Left renal cortex interstitium (tissue), 4 donors: ENCODE results near the gene UTS2. TPM values are rescaled to one million over a fixed set of nuclear protein-coding genes. Genes with fewer than 3 reads are reported as not detected.

Experiments
- DNase-seq, 4 donors: peaks; one replicate each; pipeline ENCODE4 v3.0.0-alpha.2; 2013; ENCODE audit warnings: low read depth in 4 of 4, low spot score in 2 of 4, missing footprints in 1 of 4
- polyA plus RNA-seq, 4 donors: library from polyadenylated mRNA; unstranded; fragments of 120-200 nt; gene quantifications; one replicate each; pipeline ENCODE4 v1.2.1, GENCODE V29; 2013; ENCODE audit not compliant: insufficient read length in 4 of 4

Gene UTS2
- polyA plus RNA-seq, 4 donors: 0.61 TPM; not detected in 3

- no peak for DNase-seq
Measured at GRCh38 chr1:7863756-7864328, 11.0 kb upstream of the UTS2 start.

- DNase-seq: no peak
Measured at GRCh38 chr1:7862211-7863060, 9.6 kb upstream of the UTS2 start.

- DNase-seq: no peak
Measured at GRCh38 chr1:7861452-7861851, 8.6 kb upstream of the UTS2 start.

GRCh38 chr1:7860130-7860529, 7.3 kb upstream of the UTS2 start:
- DNase-seq: no peak

DNA sequence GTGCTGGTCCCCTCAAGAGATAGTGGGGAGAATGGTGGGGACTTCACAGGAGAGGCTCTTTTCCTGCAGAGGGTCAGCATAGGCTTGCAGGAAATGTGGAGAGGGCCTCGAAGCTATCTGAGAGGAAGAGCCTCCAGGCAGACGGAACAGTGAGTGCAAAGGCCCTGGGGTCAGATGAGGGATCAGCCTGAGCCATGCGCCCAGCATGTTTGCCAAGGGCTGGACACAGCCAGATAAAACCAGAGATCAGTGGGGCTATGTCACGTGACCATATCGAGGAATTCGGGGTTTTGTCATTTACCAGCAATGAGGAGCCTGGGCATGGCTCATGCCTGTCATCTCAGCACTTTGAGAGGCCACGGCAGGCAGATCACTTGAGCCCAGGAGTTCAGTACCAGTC, 6.5 kb upstream of the UTS2 start:
- no peak for DNase-seq

GRCh38 chr1:7857985-7858384, 5.1 kb upstream of the UTS2 start:
- no peak for DNase-seq

DNA sequence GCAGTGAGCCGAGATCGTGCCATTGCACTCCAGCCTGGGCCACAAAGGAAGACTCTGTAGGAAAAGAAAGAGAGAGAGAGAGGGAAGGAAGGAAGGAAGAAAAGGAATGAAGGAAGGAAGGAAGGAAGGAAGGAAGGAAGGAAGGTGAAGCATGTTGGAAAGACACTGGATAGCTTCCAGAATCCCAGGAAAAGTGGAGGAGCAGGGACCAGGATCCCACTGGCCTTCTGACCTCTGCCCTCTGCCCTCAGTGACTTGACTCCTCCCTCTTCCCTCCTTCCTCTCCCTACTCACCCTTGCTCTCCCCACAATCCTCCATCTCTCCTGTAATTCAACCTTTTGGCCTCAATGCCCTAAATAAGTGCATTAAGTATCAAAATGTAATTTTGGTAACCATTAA, 4.1 kb upstream of the UTS2 start:
- no peak for DNase-seq

DNA sequence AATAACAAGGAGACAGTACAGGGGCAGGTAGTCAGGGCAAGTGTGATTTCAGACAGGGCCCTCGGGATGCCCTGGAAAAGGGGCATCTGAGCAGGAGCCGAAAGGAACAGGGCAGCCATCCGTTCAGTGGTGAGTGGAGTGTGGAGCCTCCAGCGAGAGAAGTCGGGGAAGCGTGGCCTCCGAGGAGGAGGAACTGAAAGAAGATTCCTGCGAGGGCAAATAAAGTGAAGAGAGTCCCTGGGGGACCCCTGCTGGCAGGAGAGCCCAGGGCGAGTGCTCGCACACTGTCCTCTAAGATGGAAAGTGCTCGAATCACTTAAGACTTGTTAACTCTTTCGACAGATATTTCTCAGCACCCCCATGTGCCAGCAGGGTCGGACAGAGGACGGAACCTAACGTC, 3.5 kb upstream of the UTS2 start:
- no peak for DNase-seq

DNA sequence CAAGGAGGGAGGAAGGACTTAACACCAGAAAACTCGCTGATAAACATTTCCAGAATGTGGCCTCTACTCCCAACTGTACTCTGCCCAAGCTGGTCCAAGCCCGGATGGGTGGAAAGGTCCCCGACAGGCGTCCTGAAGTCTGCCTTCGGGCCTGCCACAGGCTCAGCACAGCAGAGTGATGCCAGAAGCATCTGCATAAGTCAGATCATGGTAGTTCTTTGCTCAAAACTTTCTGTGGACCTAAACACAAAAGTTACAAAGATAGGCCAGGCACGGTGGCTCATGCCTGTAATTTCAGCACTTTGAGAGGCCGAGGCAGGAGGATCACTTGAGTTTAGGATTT, 790 bp upstream of the UTS2 start:
- no peak for DNase-seq

DNA sequence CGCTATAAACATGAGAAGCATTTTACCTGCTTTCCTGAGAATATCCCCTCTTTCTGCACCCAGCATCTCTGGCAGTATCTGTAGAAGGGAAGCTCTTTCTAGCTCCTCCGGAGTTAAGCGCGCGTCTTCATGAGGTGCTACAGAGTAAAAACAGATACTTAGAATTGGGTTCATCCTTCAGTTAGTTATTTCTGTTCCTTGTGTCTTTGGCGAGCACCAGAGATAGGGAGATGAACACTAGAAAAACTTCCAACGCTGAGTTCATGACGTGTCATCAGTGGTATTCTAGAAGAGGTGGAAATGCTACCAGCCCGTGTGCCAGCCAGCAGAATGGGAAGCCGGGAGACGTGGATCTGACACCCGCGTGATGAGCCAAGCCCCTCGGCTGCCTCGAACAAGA, 2.1 kb downstream of the UTS2 start:
- no peak for DNase-seq

DNA sequence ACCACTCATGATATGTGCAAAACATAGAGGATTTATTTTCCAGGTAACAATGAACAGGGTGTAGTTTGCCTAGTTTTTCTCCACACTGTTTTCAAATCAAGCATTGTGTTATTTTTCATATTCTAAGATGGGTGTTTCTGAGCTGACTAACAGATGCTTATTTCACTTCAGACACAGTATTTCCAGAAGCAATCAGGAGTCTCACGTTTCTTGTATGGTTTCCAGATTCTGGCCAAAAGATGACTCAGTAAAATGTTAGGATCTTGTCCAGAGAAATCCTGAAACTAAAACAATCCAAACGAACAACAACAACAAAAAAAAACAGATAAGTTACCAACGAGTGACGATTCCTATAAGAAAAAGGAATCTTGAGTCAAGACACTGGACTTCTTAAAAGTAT, 5.3 kb downstream of the UTS2 start:
- DNase-seq: no peak

DNA sequence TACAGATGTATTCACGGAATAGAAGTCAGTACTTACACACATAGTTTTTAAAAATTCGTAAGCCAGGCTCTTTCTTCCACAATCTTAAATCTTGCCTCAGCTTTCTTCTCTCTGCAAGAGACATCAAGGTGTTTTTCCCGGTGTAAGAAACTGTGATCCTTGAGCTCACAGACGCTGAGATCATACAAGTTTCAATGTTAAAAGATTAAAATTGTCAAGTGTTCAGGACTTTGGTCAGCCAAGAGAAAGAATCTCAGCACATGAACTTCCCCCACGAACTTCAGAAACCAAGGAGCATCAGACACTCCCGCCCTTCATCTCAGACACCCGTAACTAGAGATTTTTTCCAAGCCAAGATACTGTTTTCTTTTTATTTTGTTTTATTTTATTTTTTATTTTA, 6.2 kb downstream of the UTS2 start:
- no peak for DNase-seq

DNA sequence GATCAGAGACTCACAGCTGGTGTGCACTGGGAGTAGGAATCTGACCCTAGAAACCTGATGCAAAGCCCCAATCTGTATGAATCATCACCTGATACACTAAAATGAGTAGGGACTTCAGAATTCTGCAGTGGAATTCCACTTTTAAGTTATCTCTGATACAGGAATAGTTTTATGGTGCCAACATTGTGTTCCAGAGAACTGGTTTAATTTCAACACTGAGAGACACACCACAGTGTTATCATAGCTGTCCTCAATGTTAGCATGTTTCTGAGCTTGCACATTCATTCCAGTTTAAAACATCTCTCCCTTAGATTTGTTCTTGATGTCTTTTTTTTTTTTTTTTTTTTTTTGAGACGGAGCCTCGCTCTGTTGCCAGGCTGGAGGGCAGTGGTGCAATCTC, 7.1 kb downstream of the UTS2 start:
- no peak for DNase-seq

DNA sequence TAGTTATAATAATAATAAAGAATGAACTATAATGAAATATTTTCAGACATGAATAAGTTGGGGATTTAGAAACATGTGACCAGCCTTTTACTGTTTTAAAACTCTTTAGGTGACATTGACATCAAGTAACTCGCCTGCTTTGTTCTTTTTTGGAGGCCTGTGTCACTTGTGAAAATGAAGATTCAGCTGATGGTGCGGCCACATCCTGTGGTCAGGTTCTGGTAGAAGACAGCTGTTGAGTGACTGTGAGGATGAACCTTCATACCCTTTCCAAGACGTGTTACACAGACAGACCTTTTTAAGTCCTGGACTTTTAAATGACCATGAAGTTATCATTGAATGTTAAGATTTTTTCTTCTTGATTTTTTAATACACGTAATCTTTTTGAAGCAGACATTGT, 10.3 kb downstream of the UTS2 start:
- no peak for DNase-seq

- DNase-seq: no peak
Measured at GRCh38 chr1:7839526-7839925, 13.3 kb downstream of the UTS2 start.

GRCh38 chr1:7838714-7839113, 14.2 kb downstream of the UTS2 start:
- no peak for DNase-seq

DNA sequence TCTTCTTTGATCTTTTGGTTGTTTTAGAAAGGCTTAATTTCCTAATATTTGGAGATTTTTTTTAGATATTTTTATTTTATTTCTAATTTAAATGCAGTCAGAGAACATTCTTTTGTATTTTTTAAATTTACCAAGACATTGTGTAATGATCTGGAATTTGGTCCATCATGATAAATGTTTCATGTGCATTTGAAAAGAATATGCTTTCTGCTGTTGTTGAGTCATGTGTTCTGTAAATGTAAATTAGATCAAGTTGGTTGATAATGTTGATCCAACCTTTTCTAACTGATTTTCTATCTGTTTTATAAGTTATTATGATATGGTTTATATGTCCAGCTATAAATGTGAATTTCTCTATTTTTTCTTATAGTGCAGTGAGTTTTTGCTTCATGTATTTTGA, 19.8 kb downstream of the UTS2 start:
- no peak for DNase-seq

DNA sequence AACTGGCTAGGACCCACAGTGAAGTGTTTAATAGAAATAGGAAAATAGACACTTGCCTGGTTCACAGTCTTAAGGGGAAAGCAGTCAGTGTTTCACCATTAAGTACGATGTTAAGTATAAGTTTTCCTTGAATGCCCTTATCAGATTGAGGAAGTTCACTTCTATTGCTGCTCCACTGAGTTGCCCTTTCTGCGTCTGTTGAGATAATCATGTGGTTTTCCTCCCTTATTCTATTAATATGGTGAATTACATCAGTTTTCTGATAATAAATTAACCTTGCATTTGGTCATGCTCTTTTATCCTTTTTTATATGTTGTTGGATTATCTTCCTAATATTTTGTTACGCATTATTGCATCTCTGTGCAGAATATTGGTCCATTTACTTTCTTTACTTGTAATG, 21.4 kb downstream of the UTS2 start:
- no peak for DNase-seq

DNA sequence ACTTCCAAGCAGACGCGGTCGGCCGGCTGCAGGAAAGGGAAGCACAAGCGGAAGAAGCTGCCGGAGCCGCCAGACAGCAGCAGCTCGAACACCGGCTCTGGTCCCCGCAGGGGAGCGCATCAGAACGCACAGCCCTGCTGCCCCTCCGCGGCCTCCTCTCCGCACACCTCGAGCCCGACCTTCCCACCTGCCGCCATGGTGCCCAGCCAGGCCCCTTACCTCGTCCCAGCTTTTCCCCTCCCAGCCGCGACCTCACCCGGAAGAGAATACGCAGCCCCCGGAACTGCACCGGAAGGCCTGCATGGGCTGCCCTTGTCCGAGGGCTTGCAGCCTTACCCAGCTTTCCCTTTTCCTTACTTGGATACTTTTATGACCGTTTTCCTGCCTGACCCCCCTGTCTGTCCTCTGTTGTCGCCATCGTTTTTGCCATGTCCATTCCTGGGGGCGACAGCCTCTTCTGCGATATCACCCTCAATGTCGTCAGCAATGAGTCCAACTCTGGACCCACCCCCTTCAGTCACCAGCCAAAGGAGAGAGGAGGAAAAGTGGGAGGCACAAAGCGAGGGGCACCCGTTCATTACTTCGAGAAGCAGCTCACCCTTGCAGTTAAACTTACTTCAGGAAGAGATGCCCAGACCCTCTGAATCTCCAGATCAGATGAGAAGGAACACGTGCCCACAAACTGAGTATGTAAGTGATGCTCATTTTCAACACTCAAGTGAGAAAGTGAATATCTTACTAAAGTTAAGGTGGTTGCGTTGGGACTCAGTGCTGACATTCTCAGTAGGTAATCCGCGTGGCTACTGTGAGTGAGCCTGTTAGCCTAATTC, 25.5 kb downstream of the UTS2 start:
- no peak for DNase-seq

GRCh38 chr1:7826363-7826762, 26.5 kb downstream of the UTS2 start:
- DNase-seq: no peak

- DNase-seq: no peak
Measured at GRCh38 chr1:7824701-7825100, 28.2 kb downstream of the UTS2 start.

GRCh38 chr1:7821282-7821681, 31.6 kb downstream of the UTS2 start:
- DNase-seq: no peak
